ENCODE measurements around the gene ITGA1.

DNA sequence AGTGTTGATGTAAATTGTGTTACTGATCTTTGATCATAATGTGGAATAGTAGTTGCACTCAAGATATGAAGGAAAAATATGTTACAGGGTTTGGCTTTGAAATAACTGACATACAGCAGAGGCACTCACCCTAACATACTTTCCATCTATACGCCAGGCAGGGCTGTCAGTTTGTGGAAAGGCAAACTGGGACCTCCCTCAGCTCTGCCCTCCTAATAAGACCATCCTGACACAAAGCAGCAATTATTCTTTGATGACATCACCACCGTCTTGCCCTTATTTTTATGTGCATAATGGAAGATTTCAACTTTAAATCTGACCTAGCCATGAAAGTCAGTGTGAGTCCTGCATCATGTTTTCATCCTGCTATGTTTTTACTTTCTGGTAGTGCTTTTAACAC is 42.9 kb downstream of the ITGA1 start:
- TF ChIP-seq, protein P1, sequence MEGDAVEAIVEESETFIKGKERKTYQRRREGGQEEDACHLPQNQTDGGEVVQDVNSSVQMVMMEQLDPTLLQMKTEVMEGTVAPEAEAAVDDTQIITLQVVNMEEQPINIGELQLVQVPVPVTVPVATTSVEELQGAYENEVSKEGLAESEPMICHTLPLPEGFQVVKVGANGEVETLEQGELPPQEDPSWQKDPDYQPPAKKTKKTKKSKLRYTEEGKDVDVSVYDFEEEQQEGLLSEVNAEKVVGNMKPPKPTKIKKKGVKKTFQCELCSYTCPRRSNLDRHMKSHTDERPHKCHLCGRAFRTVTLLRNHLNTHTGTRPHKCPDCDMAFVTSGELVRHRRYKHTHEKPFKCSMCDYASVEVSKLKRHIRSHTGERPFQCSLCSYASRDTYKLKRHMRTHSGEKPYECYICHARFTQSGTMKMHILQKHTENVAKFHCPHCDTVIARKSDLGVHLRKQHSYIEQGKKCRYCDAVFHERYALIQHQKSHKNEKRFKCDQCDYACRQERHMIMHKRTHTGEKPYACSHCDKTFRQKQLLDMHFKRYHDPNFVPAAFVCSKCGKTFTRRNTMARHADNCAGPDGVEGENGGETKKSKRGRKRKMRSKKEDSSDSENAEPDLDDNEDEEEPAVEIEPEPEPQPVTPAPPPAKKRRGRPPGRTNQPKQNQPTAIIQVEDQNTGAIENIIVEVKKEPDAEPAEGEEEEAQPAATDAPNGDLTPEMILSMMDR (IDR thresholded peaks at IDR 0.05): no peak
- TF ChIP-seq POLR2A (IDR thresholded peaks at IDR 0.05): no peak
